Activated naive CD8-positive, alpha-beta T cell treated with anti-CD3 and anti-CD28 coated beads, Interleukin-2, amount 10 ng/mL, durations not matched to agents 7 days and 5 days (primary cell): ENCODE data around the gene GID8. TPM values are rescaled to one million over a fixed set of nuclear protein-coding genes. Genes with fewer than 3 reads are reported as not detected.
"Not testable (repeated sequence)": the region's sequence is repeated elsewhere in the genome, so short reads cannot be mapped to it uniquely, and the experiment has no call there.

ENCODE experiments used
- ATAC-seq: fragments of 150-1000 bp; cut with Tn5 transposase; one replicate; pipeline ENCODE4 v1.10.0; 2021; ENCODE audit warnings: low read depth, moderate library complexity
- POLR2A ChIA-PET: fragments of 350-600 bp; sonication (Branson Sonifier 250); formaldehyde crosslinking; loops from one replicate; lab custom pipeline; 2021; ENCODE audit warnings: antibody characterized with exemption; lab: Charles Lee
- DNase-seq: peaks from one replicate; pipeline ENCODE4 v3.0.0; 2021
- H3K27ac Mint-ChIP-seq: one replicate; pipeline ENCODE4 v1.8.0; 2022; ENCODE audit warnings: mild to moderate bottlenecking, mixed read lengths
- H3K27me3 Mint-ChIP-seq: one replicate; pipeline ENCODE4 v1.8.0; 2022; ENCODE audit warnings: mild to moderate bottlenecking, moderate library complexity, mixed read lengths
- H3K36me3 Mint-ChIP-seq: one replicate; pipeline ENCODE4 v1.8.0; 2021; ENCODE audit warnings: mild to moderate bottlenecking, mixed read lengths
- H3K4me1 Mint-ChIP-seq: one replicate; pipeline ENCODE4 v1.8.0; 2021; ENCODE audit warnings: mixed read lengths
- H3K4me3 Mint-ChIP-seq: one replicate; pipeline ENCODE4 v1.8.0; 2022; ENCODE audit warnings: mild to moderate bottlenecking, moderate library complexity, mixed read lengths
- H3K9me3 Mint-ChIP-seq: one replicate; pipeline ENCODE4 v1.8.0; 2021; ENCODE audit warnings: mixed read lengths
- total RNA-seq, 2 experiments: library from RNA; stranded (reverse); gene quantifications; one replicate each; pipeline ENCODE4 v1.2.3, GENCODE V29; 2021

GID8 gene
- total RNA-seq, 2 experiments from 2014 or later, result 42.1 to 43.0 TPM

DNA sequence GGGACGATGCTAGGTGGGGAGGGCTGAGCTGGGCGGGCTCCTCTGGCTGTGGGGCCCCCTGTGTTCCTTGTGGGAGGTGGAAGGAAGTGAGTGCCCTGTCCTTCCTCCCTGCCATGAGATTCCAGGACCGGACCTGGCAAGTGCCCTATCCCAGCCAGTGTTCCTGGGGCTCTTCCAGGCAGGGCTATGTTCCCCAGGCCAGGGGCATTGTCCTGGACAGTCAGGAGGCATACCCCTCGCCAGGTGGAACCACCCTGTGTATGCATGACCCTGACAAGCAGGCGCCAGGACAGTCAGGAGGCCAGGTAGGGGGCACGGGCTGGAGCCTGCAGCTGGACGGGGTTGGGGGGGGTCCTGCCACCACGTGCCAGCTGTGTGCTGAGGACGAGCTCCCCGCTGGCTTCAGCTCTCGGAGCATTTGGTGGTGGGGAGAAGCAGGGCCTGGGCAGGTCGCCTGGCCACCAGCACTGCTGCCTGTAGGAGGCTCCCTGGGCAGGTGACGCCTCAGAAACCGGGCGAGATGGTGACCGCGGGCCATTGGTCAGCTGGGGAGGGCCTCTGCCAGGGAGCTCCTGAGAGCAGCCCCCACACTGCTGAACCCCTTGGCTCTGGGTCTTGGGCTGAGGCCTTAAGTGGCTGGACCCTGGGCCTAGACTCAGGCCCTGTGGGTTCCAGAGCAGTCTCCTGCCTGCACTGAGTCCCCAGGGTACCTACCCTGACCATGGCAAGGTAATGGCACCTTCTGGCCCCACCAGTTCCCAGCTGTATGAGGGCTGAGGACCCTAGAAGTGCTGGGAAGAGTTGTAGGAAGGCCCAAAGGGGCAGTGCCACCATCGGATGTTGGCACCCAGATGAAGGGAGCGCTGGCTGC is 15.3 kb downstream of the GID8 start:
- Mint-ChIP-seq H3K27ac (peak overlapping the region; percentile 93), H3K36me3 (peaks cover 29% of the 10 kb centered on the region)
- peak; percentile 54 for DNase-seq

DNA sequence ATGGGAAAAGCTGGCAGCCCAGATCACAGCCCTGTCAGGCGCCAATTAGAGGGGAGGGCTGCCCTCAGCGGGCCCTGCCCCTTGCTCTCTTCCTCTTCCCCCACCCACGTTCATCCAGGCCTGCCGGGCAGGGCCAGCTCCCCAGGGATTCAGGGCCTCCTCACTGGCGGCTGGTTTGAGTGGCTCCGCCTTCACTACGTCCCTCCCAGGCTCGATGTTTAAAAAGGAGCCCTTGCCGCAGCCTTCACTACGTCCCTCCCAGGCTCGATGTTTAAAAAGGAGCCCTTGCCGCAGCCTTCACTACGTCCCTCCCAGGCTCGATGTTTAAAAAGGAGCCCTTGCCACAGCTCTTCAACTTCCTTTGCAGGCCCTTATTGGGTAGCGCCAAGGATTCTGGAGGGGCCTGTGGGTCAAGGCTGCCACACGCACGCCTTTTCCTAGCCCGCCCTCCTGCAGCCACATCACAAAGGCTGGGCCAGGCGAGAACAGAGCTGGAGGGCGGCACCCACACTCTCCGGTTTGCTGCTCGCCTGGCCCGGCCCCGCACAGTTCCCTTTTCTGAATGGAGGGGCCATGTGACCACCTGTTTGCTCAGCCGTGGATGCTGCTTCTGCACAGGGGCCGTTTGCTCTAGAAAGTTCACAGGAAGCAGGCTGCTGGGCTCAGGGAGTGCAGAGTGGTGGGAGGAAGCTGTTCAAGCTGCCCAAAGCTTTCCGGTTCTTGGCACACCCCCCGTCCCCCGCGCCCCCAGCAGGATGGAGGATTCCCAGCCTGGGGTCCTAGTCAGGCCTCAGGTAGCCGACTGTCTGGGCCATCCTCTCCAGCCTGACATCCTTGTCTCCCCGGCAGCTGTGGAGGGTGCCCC is 16.1 kb downstream of the GID8 start:
- H3K36me3 Mint-ChIP-seq, result peaks cover 20% of the 10 kb centered on the region
- H3K27ac Mint-ChIP-seq, result peak overlapping the region; percentile 93
- no peaks in the 10 kb centered on the region for H3K9me3 Mint-ChIP-seq
- POLR2A ChIA-PET, result interaction anchor here (0.7 to 3.8 kb wide), 15 partner anchors 11 to 64 kb away, joined by 3 to 34 read pairs (median 4); partner anchors contain the start of genes DIDO1 and GID8
- H3K4me3 Mint-ChIP-seq, result peak overlapping the region; percentile 85
- no peaks in the 10 kb centered on the region for H3K27me3 Mint-ChIP-seq
- H3K4me1 Mint-ChIP-seq, result peaks cover 21% of the 10 kb centered on the region
- peak; percentile 85 for DNase-seq
- ATAC-seq, result peak; percentile 93

More for the DNA sequence above, 15.3 kb downstream of the GID8 start:
- Mint-ChIP-seq H3K4me3 (peak overlapping the region; percentile 85), H3K9me3 (peaks cover 1% of the 10 kb centered on the region), H3K27me3 (no peaks in the 10 kb centered on the region), H3K4me1 (peaks cover 14% of the 10 kb centered on the region)
- POLR2A ChIA-PET, result interaction anchor here (0.7 to 3.8 kb wide), 12 partner anchors 16 to 64 kb away, joined by 3 to 34 read pairs (median 6); partner anchors contain the start of genes DIDO1 and GID8
- ATAC-seq, result no peak

DNA sequence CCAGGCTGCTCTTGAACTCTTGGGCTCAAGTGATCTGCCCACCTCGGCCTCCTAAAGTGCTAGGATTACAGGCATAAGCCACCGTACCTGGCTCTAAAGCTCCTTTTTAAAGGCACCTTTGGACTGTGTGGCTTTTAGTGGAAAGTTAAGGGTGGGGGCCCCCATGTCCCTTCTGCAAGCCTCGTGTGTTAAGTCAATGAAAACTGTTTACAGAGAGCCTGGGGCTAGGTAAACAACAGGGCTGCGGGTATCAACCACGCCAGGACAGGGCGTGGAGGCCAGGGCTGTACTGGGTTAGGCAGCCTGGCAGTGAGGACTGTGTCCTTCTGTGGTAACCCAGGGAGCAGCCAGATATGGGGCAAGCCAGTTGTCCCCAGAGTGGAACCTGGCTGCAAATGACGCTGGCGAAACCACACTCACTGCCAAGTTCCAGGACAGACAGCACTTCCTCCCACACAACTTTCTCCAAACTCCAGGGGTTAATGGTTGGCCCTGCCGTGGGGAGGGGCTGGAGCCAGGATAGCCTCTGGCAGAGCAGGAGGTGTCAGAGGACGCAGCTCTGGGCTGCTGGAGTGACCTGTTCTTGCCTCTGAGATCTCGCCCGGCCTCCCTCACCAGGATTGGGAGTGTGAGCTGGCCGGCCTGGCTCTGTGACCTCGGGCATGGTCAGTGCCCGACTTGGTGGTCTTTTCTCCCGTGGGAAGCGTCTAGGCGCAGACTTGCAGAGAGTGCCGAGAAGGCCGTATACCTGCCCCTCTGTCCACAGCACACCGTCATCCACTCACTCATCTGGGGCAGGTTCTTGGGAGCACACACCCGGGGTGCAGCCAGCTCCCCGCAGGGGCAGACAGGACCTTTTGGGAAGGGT is 17.8 kb downstream of the GID8 start:
- Mint-ChIP-seq H3K9me3 (no peaks in the 10 kb centered on the region), H3K4me3 (no peak overlapping the region), H3K36me3 (peaks cover 7% of the 10 kb centered on the region), H3K4me1 (peaks cover 24% of the 10 kb centered on the region), H3K27ac (no peak overlapping the region), H3K27me3 (no peaks in the 10 kb centered on the region)
- POLR2A ChIA-PET, result interaction anchor here (1.6 to 3.8 kb wide), 3 partner anchors 9 to 41 kb away, joined by 3 to 34 read pairs (median 8); partner anchors contain the start of gene GID8
- DNase-seq (no peak), ATAC-seq (no peak)

DNA sequence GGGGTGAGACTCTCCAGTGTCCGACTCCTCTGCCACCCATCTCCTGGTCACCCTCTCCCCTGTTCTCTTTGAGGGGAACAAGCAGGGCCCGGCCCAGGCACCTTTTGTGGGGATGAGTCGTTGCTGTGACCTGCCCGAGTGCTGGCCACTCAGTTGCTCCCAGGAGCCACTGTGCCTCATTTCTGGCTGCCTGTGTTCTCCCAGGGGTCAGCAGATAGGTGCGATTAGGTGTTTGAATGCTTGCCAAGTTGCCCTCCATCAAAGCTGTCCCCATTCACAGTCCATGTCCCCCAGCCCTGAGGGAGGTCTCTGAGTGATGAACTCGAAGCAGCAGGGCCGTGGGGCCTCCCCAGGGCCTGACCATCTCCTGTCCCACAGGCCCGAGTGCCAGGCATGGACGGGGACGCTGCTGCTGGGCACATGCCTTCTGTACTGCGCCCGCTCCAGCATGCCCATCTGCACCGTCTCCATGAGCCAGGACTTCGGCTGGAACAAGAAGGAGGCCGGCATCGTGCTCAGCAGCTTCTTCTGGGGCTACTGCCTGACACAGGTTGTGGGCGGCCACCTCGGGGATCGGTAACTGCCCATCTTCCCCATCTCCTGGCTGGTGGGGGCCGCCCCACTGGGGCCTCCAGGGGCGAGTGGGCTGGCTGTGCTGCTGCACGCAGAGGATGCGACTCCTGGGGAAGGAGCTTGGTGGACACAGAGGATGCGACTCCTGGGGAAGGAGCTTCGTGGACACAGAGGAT is 18.6 kb downstream of the GID8 start:
- H3K9me3 Mint-ChIP-seq, result no peaks in the 10 kb centered on the region
- no peaks in the 10 kb centered on the region for H3K27me3 Mint-ChIP-seq
- no peak overlapping the region for H3K27ac Mint-ChIP-seq
- ATAC-seq, result no peak
- peaks cover 5% of the 10 kb centered on the region for H3K36me3 Mint-ChIP-seq
- no peak for DNase-seq
- POLR2A ChIA-PET, result no interaction called here
- peaks cover 21% of the 10 kb centered on the region for H3K4me1 Mint-ChIP-seq
- H3K4me3 Mint-ChIP-seq, result no peak overlapping the region

DNA sequence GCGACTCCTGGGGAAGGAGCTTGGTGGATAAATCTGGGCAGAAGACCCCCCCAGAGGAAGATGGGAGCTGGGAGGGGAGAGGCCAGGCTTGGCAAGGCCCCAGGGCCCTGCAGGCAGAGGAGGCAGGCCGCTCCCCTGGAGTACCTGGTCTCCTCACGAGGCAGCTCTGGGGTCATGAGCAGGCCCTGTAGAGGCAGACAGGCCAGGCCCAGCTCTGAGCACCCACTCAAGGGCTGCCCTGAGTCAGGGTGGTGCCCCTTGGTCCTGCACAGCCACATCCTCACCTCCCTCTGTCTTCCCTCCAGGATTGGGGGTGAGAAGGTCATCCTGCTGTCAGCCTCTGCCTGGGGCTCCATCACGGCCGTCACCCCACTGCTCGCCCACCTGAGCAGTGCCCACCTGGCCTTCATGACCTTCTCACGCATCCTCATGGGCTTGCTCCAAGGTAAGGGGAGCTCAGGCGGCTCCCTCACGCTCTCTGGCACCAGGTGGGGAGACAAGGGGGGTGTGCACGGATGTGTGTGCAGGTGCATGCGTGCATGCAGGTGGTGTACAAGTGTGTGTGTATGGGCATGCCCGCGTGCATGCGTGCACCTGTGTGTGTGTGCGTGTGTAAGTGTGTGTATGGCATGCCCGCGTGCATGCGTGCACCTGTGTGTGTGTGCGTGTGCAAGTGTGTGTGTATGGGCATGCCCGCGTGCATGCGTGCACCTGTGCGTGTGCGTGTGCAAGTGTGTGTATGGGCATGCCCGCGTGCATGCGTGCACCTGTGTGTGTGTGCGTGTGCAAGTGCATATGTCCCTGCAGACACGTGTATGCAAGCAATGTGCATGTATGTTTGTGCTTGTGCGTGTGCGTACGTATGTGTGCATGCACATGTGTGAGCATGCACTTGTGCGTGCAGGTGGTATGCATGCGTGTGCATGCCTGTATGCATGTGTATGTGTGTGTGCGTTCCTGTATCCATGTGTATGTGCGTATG is 19.5 kb downstream of the GID8 start:
- Mint-ChIP-seq H3K27ac (peak overlapping the region; percentile 65), H3K4me1 (peaks cover 20% of the 10 kb centered on the region), H3K9me3 (no peaks in the 10 kb centered on the region), H3K36me3 (peaks cover 5% of the 10 kb centered on the region), H3K27me3 (no peaks in the 10 kb centered on the region), H3K4me3 (no peak overlapping the region)
- no peak for DNase-seq
- POLR2A ChIA-PET, result no interaction called here
- ATAC-seq, result no peak

DNA sequence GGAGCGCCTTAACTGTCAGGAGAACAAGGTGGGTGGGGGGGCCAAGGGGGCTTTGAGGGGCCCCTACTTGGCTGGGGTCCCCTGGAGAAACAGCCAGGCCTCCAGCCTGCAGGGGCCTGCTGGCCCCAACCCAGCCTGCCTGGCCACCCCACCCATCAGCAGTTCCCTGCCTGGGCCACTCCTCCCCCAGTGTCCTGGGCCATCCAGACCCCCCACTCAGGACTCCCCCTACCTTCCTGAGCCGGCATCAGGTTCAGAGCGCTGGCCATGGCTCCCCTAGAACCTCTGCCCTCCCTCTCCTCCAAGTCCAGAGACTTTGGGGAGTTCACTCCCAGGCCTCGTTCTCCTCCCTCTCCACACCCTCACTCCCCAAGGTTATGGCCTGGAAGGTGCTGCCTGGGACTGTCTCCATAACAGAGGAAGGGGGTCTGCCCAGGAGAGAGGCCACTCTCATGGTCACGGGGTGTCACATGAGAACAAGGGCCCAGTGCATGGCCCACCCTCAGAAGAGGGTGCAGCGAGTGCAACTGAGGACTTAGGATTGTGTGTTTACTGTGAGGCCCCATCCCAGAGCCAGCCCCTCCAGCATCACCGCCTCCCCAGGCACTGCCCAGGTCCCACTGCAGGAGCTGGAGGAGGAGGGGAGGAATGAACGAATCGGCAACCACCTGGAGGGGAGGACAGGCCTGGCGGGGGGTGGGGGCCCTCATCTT is 20.6 kb downstream of the GID8 start:
- H3K27ac Mint-ChIP-seq, result no peak overlapping the region
- DNase-seq (no peak), ATAC-seq (no peak)
- H3K27me3 Mint-ChIP-seq, result no peaks in the 10 kb centered on the region
- no peak overlapping the region for H3K4me3 Mint-ChIP-seq
- POLR2A ChIA-PET, result interaction anchor here (1.1 kb wide), 1 partner anchor 31 kb away, joined by 4 read pairs; no protein-coding TSS in a partner anchor
- H3K4me1 Mint-ChIP-seq, result peaks cover 20% of the 10 kb centered on the region
- H3K36me3 Mint-ChIP-seq, result peaks cover 5% of the 10 kb centered on the region
- H3K9me3 Mint-ChIP-seq, result no peaks in the 10 kb centered on the region

DNA sequence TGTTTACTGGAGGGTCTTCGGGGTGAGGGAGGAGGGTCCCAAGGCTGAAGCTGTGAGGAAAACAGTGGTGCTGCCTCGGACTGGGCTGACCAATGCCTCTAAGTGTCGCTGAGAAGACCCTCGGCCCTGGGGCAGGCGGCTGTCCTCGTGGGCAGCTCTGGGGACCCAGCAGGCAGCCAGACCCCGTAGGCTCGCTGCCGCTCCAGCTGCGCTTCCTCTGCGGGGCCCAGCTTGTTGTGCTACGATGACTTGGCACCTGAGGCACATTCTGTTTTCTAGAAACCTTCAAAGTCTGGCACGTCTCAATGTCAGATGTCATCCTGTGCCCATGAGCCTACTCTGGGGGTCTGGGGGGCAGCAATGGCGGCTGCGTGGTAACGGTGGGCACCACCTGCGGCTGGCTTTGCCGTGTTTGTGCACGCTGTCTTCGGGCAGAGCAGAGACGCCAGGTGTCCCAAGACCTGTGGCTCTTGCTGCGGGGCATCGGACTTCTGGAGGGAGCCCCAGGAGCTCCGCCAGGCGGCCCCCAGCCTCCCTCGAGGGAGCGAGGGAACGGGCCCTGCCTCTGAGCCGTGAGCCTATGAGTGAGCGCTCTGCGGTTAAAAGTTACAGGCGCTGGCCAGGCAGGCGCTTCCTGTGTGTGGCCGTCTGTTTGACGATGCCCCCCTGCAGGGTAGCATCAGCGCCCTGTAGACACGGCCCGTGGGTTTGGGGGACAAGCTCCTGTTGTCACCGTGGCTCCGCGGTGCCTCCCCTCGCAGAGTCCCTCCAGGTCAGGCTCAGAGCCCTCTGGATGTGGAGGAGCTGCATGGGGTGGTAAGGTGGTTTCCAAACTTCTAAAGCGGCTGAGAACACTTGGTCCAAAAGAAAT is 21.4 kb downstream of the GID8 start:
- no peaks in the 10 kb centered on the region for H3K9me3 Mint-ChIP-seq
- POLR2A ChIA-PET, result interaction anchor here (0.6 to 1.2 kb wide), 4 partner anchors 12 to 324 kb away, joined by 3 to 4 read pairs (median 4); no protein-coding TSS in a partner anchor
- H3K4me3 Mint-ChIP-seq, result no peak overlapping the region
- H3K36me3 Mint-ChIP-seq, result peaks cover 5% of the 10 kb centered on the region
- no peak for DNase-seq
- peaks cover 17% of the 10 kb centered on the region for H3K4me1 Mint-ChIP-seq
- peak; percentile 37 for ATAC-seq
- H3K27me3 Mint-ChIP-seq, result no peaks in the 10 kb centered on the region
- H3K27ac Mint-ChIP-seq, result peak overlapping the region; percentile 13

DNA sequence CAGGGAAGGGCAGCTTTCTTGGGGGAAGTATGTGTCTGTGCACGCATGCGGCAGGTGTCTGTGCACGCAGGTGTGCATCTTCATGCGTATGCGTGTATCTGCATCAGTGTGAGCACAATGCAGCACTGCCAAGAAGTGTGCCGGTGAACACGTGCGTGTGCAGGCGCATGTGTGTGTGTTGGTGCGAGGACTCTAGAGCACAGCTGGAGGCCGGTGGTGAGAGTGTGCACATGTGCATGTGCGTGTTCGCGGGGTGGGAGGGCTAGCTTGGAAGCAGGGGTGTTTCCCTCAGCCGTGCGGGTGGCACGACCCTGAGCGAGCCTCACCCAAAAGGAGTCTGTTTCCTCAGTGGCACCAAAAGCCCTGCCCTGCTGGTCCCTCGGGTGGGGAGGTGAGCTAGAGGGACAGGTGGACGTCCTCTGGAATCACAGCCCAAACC is 22.1 kb downstream of the GID8 start:
- POLR2A ChIA-PET, result interaction anchor here (0.6 to 1.2 kb wide), 3 partner anchors 11 to 324 kb away, joined by 3 to 4 read pairs (median 3); no protein-coding TSS in a partner anchor
- Mint-ChIP-seq H3K27ac (peak overlapping the region; percentile 13), H3K4me3 (no peak overlapping the region), H3K4me1 (peaks cover 12% of the 10 kb centered on the region), H3K27me3 (no peaks in the 10 kb centered on the region), H3K9me3 (no peaks in the 10 kb centered on the region), H3K36me3 (peaks cover 5% of the 10 kb centered on the region)
- ATAC-seq (no peak), DNase-seq (no peak)

DNA sequence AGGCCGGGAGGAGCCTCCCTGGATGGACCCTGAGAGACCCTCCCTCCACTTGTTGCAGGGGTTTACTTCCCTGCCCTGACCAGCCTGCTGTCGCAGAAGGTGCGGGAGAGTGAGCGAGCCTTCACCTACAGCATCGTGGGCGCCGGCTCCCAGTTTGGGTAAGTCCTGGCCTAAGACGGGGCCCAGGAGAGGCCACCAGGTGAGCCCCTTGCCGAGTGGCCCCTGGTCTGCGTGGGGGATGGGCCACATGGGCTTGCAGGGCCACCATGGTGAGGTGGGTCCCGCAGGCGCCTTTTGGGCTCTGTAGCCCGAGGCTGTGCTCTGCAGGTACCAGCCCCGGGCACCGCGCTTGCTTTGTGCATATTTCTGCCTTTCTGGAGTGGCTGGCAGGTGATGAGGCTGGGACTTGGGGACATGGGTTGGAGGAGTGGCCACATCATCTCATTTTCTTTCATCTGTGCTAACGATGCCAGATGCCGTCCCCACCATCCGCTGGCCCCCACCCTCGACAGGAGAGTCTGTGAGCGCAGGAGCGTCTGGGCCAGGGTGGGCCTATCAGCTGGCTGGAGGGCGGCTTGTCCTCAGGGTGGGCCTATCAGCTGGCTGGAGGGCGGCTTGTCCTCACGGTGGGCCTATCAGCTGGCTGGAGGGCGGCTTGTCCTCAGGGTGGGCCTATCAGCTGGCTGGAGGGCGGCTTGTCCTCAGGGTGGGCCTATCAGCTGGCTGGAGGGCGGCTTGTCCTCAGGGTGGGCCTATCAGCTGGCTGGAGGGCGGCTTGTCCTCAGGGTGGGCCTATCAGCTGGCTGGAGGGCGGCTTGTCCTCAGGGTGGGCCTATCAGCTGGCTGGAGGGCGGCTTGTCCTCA is 22.7 kb downstream of the GID8 start:
- not testable (repeated sequence) for H3K27ac Mint-ChIP-seq, DNase-seq, H3K9me3 Mint-ChIP-seq, H3K27me3 Mint-ChIP-seq, H3K4me3 Mint-ChIP-seq, H3K36me3 Mint-ChIP-seq, ATAC-seq
- H3K4me1 Mint-ChIP-seq, result peaks cover 12% of the 10 kb centered on the region
- POLR2A ChIA-PET, result interaction anchor here (1.1 kb wide), 1 partner anchor 12 kb away, joined by 3 read pairs; no protein-coding TSS in a partner anchor
